Epithelial cell of esophagus (primary cell): ENCODE measurements around the gene CXCL3.
"Not testable (repeated sequence)": the region's sequence is repeated elsewhere in the genome, so short reads cannot be mapped to it uniquely, and the experiment has no call there.

Experiments
- DNase-seq: peaks from one replicate; pipeline ENCODE4 v3.0.0; 2010; ENCODE audit warnings: low read depth
- H3K4me3 ChIP-seq: 2 replicates; pipeline ENCODE4 v1.5.1; 2011; ENCODE audit warnings: mild to moderate bottlenecking, low read length, control low read depth
- CTCF ChIP-seq: IDR thresholded peaks from 2 replicates; pipeline ENCODE4 v1.5.1; 2011; ENCODE audit warnings: low read depth, mild to moderate bottlenecking, low read length, control low read depth, inconsistent platforms; ENCODE audit not compliant: insufficient read depth; ENCODE audit errors: missing control alignments

The CXCL3 gene

GRCh38 chr4:74038425-74039314 lies at the start of gene CXCL3:
Gene CXCL3 (minus strand): TSS chr4:74038689. CDS start chr4:74038611, 78 bp downstream.
- peak; percentile 49 for DNase-seq
- TF ChIP-seq CTCF = no peak
- peak within 1 kb of the TSS; percentile 71 for H3K4me3 ChIP-seq

DNA sequence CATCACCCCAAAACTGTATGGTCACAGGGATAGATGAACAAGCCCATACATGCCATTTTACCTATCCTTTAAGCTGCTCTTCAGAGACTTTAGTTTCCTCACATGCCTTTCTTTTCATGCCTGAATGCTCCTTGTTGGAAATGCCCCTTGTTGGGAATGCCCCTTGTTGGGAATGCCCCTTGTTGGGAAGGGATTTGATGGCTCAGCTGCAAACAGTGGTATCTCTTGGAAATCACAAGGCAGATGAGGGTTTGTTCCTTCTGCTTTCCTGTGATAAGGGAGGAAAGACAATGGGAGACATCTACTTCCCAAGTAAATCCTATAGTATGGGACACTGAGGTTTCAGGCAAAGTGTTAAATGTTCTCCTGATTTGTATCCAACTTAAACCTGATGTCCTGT lies 49.0 kb upstream of the CXCL3 start:
- TF ChIP-seq CTCF = no peak
- no peak for DNase-seq
- no peak overlapping the region for H3K4me3 ChIP-seq

DNA sequence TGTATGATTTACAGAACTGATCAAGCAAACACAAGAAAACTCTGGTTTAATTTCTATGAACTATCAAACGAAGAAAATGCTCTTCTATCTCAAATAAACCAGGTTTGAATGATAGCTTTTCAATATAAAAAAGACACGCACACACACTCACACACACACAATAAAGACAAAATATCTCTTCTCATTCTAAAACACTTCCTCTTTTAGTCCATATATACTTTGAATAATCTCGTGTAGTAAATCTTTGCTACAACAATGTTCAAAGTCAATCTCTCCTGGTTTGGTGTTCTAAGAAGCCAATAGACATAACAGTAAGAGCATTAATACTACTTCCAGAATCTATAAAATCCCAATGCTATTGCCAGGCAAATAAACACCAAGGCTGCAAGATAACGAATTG lies 47.2 kb upstream of the CXCL3 start:
- DNase-seq = no peak
- H3K4me3 ChIP-seq = no peak overlapping the region
- TF ChIP-seq CTCF = no peak

GRCh38 chr4:74084984-74085383 lies 46.5 kb upstream of the CXCL3 start:
- no peak for TF ChIP-seq CTCF
- no peak overlapping the region for H3K4me3 ChIP-seq
- no peak for DNase-seq

GRCh38 chr4:74083546-74083945 lies 45.1 kb upstream of the CXCL3 start:
- no peak overlapping the region for H3K4me3 ChIP-seq
- no peak for DNase-seq
- TF ChIP-seq CTCF = no peak

GRCh38 chr4:74081035-74081434 lies 42.5 kb upstream of the CXCL3 start:
- H3K4me3 ChIP-seq = no peak overlapping the region
- TF ChIP-seq CTCF = no peak
- DNase-seq = no peak

DNA sequence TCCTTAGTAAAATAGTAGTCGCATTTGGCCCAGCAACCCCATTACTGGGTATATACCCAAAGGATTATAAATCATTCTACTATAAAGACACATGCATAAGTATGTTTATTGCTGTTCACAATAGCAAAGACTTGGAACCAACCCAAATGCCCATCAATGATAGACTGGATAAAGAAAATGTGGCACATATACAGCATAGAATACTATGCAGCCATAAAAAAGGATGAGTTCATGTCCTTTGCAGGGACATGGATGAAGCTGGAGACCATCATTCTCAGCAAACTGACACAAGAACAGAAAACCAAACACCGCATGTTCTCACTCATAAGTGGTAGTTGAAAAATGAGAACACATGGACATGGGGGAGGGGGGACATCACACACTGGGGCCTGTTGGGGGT lies 41.9 kb upstream of the CXCL3 start:
- DNase-seq = not testable (repeated sequence)

DNA sequence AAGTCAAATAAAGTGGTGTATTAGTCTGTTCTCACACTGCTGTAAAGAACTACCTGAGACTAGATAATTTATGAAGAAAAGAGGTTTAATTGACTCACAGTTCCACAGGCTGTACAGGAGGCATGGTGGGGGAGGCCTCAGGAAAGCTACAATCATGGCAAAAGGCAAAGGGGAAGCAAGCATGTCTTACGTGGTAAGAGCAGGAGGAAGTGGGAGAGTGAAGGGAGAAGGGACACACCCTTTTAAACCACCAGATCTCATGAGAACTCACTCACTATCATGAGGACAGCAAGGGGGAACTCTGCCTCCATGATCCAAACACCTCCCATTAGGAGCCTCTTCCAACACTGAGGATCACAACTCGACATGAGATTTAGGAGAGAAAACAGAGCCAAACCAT lies 40.5 kb upstream of the CXCL3 start:
- not testable (repeated sequence) for DNase-seq, H3K4me3 ChIP-seq

More for the DNA sequence above, 41.9 kb upstream of the CXCL3 start:
- H3K4me3 ChIP-seq = not testable (repeated sequence)
